HG02884 (cell line): ENCODE measurements around the gene LAMB4.

Experiments
- ATAC-seq: cut with Tn5 transposase; IDR thresholded peaks from one replicate; pipeline ENCODE4 v1.9.1; 2021; ENCODE audit warnings: mild to moderate bottlenecking, moderate library complexity; ENCODE audit not compliant: unreplicated experiment

LAMB4 gene

DNA sequence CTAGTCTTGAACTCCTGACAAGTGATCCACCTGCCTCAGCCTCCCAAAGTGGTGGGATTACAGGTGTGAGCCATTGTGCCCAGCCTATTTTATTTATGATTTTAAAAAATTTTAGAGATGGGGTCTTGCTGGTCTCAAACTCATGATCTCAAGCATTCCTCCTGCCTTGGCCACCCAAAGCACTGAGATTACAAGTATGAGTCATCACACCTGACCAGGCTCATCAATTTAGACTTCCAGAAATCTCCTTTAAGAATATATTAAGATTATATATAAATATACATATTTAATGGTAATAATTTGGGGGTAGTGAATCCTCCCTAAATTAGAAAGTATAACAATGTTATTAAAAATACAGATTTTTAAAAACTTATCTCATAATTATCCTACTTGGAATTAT is 156.3 kb downstream of the LAMB4 start:
- no peak for ATAC-seq
